MM.1S (cell line): ENCODE results near the gene RCN1.

Experiments used
- CTCF ChIP-seq: fragments of 300-600 bp; sonication (generic); IDR thresholded peaks from 2 replicates; pipeline ENCODE4 v1.5.1; 2016; ENCODE audit warnings: antibody characterized with exemption, low read length, mixed read lengths
- EZH2 ChIP-seq: fragments of 300-600 bp; sonication (generic); optimal IDR thresholded peaks from 2 replicates; pipeline ENCODE3; 2017; ENCODE audit warnings: low read depth, mild to moderate bottlenecking, antibody characterized with exemption, low read length, mixed read lengths
- EZH2phosphoT487 ChIP-seq: fragments of 300-600 bp; sonication (generic); IDR thresholded peaks from 2 replicates; pipeline ENCODE4 v1.6.1; 2018; ENCODE audit warnings: antibody characterized with exemption, low read length

GRCh38 chr11:32055861-32056260 lies 35.0 kb upstream of the RCN1 start:
- no peak for TF ChIP-seq CTCF
- TF ChIP-seq EZH2, result no peak
- TF ChIP-seq EZH2phosphoT487, result no peak
